Epithelial cell of alveolus of lung (primary cell): ENCODE results near the gene CFC1B. TPM values are rescaled to one million over a fixed set of nuclear protein-coding genes. Genes with fewer than 3 reads are reported as not detected.

ENCODE experiments used
- total RNA-seq: library from RNA; depleted of rRNA; stranded (reverse); fragments of >200 nt; gene quantifications from 2 replicates; pipeline ENCODE4 v1.2.1, GENCODE V29; 2015

CFC1B gene
- total RNA-seq, result not detected in 2 replicates

DNA sequence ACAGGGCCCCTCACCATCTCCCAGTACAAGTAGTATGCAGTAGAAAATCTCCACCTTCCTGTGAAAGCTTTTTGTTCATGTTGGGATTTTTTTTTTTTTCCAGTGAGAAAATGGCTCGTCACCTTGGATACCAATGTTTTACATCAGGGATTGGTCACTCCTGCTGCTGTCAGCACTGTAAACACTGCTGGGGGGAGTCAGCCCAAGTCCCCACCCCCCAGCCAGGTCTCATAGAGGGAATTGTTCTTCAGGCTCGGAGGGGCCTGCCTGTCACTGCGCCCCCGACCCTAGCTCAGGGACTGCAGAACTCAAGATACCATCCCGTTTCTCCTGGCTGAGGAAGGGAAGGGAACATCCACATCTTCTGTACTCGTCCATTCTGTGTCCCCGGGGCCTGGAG is at the start of gene CFC1B:
TSS of gene CFC1B (plus strand) at position 231 of the 400 bp plus-strand sequence. CDS start 263 bp downstream, outside the sequence.

DNA sequence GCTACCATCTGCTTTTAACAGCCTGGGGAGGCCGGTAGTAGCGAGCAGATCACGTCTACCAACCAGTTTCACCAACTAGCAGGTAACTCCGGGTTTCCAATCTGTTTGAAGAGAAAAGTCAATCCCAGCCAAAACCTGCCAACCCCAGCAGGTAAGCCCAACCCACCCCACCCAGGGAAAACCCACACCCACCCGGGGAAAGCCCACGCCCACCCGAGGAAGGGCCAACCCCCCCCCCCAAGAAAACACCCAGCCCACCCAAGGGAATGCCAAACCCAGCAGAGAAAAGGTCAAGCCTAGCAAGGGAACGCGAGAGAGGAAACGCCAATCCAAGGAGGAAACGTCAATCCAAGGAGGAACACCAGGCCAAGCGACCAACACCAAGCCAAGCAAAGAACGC is 11.8 kb upstream of the CFC1B start, which contains the start of gene POTEI:
TSS of gene POTEI (minus strand) at position 101 of the 400 bp plus-strand sequence. CDS start at position 8, 93 bp downstream.

Other genes starting within 250 kb of the CFC1B start
- 59.9 and 102 TPM in 2 replicates for gene IMP4, start 178.3 kb upstream of the CFC1B start, total RNA-seq
- 14.1 and 22.9 TPM in 2 replicates for gene PTPN18, start 165.2 kb upstream of the CFC1B start, total RNA-seq
- gene POTEI, start 11.9 kb upstream of the CFC1B start, total RNA-seq, result not detected in 2 replicates
- gene CFC1, start 78.4 kb downstream of the CFC1B start, total RNA-seq, result not detected in 2 replicates
- gene POTEJ, start 90.2 kb downstream of the CFC1B start, total RNA-seq, result not detected in 2 replicates
- gene GPR148, start 207.8 kb downstream of the CFC1B start, total RNA-seq, result not detected in 2 replicates
- not detected in 2 replicates for gene AMER3, start 234.3 kb downstream of the CFC1B start, total RNA-seq